H9 (cell line): Measurements from ENCODE around the gene L3MBTL4. TPM values are rescaled to one million over a fixed set of nuclear protein-coding genes. Genes with fewer than 3 reads are reported as not detected.

Experiments
- DNase-seq: peaks from one replicate; pipeline ENCODE4 v3.0.0-alpha.2; 2017
- H2AFZ ChIP-seq: one replicate; pipeline ENCODE4 v1.6.1; 2013; ENCODE audit warnings: mild to moderate bottlenecking, low read length, control low read depth, moderate library complexity
- H2AK5ac ChIP-seq: 2 replicates; pipeline ENCODE4 v1.6.1; 2013; ENCODE audit warnings: low read length, control low read depth, mixed read lengths; ENCODE audit not compliant: insufficient read length
- H2BK120ac ChIP-seq: one replicate; pipeline ENCODE4 v1.6.1; 2013; ENCODE audit warnings: low read depth, mild to moderate bottlenecking, low read length, control low read depth, inconsistent platforms; ENCODE audit not compliant: poor library complexity, severe bottlenecking
- H2BK12ac ChIP-seq: 2 replicates; pipeline ENCODE4 v1.6.1; 2013; ENCODE audit warnings: low read length, control low read depth, mixed read lengths, low read depth; ENCODE audit not compliant: insufficient read length
- H2BK15ac ChIP-seq: 2 replicates; pipeline ENCODE4 v1.6.1; 2013; ENCODE audit warnings: low read depth, low read length, control low read depth
- H2BK20ac ChIP-seq: one replicate; pipeline ENCODE4 v1.6.1; 2013; ENCODE audit warnings: low read depth, mild to moderate bottlenecking, low read length, control low read depth, inconsistent platforms; ENCODE audit not compliant: poor library complexity, severe bottlenecking
- H2BK5ac ChIP-seq: 2 replicates; pipeline ENCODE4 v1.6.1; 2013; ENCODE audit warnings: low read length, control low read depth, mixed read lengths; ENCODE audit not compliant: insufficient read length
- H3K14ac ChIP-seq: 2 replicates; pipeline ENCODE4 v1.6.1; 2013; ENCODE audit warnings: low read length, control low read depth; ENCODE audit not compliant: insufficient read depth
- H3K18ac ChIP-seq: 2 replicates; pipeline ENCODE4 v1.6.1; 2013; ENCODE audit warnings: low read depth, mild to moderate bottlenecking, mixed read lengths, low read length, control low read depth; ENCODE audit not compliant: insufficient read length
- H3K23ac ChIP-seq: 2 replicates; pipeline ENCODE4 v1.6.1; 2013; ENCODE audit warnings: low read length, control low read depth, mixed read lengths, low read depth; ENCODE audit not compliant: insufficient read length
- H3K23me2 ChIP-seq: 2 replicates; pipeline ENCODE4 v1.6.1; 2013; ENCODE audit warnings: low read depth, mild to moderate bottlenecking, mixed read lengths, low read length, control low read depth; ENCODE audit not compliant: insufficient read length, poor library complexity, severe bottlenecking
- H3K27ac ChIP-seq: 2 replicates; pipeline ENCODE4 v1.5.1; 2013; ENCODE audit warnings: low read length, control low read depth, mixed read lengths, low read depth; ENCODE audit not compliant: insufficient read length
- H3K27me3 ChIP-seq: 2 replicates; pipeline ENCODE4 v1.6.1; 2013; ENCODE audit warnings: low read length, control low read depth, inconsistent platforms; ENCODE audit not compliant: insufficient read depth
- H3K4ac ChIP-seq: 2 replicates; pipeline ENCODE4 v1.6.1; 2013; ENCODE audit warnings: low read depth, mild to moderate bottlenecking, control low read depth, inconsistent platforms, low read length, moderate library complexity
- H3K4me1 ChIP-seq: 2 replicates; pipeline ENCODE4 v1.6.1; 2013; ENCODE audit warnings: low read length, control low read depth, inconsistent platforms; ENCODE audit not compliant: insufficient read depth
- H3K4me2 ChIP-seq: 2 replicates; pipeline ENCODE4 v1.6.1; 2013; ENCODE audit warnings: low read length, control low read depth, mixed read lengths; ENCODE audit not compliant: insufficient read length, insufficient read depth
- H3K56ac ChIP-seq: 2 replicates; pipeline ENCODE4 v1.6.1; 2013; ENCODE audit warnings: low read depth, mild to moderate bottlenecking, mixed read lengths, low read length, control low read depth; ENCODE audit not compliant: insufficient read length
- H3K79me1 ChIP-seq: 2 replicates; pipeline ENCODE4 v1.6.1; 2013; ENCODE audit warnings: low read depth, mild to moderate bottlenecking, moderate library complexity, low read length, control low read depth, inconsistent platforms; ENCODE audit not compliant: insufficient read depth, poor library complexity, severe bottlenecking
- H3K79me2 ChIP-seq: 2 replicates; pipeline ENCODE4 v1.6.1; 2013; ENCODE audit warnings: low read length, control low read depth, inconsistent platforms; ENCODE audit not compliant: insufficient read depth
- H3K9ac ChIP-seq: 2 replicates; pipeline ENCODE4 v1.6.1; 2013; ENCODE audit warnings: low read length, control low read depth, mixed read lengths; ENCODE audit not compliant: insufficient read length; ENCODE audit errors: extremely low read depth
- H3K9me3 ChIP-seq: one replicate; pipeline ENCODE4 v1.6.1; 2013; ENCODE audit warnings: low read depth, low read length, inconsistent platforms; ENCODE audit not compliant: control insufficient read depth
- H3T11ph ChIP-seq: one replicate; pipeline ENCODE4 v1.6.1; 2013; ENCODE audit warnings: mild to moderate bottlenecking, low read length, control low read depth, inconsistent platforms
- H4K20me1 ChIP-seq: one replicate; pipeline ENCODE4 v1.6.1; 2013; ENCODE audit not compliant: control insufficient read depth, insufficient read length, insufficient read depth
- H4K5ac ChIP-seq: 2 replicates; pipeline ENCODE4 v1.6.1; 2013; ENCODE audit warnings: low read depth, mild to moderate bottlenecking, mixed read lengths, low read length, control low read depth; ENCODE audit not compliant: insufficient read length
- H4K8ac ChIP-seq: replicated peaks from 2 replicates; pipeline ENCODE4 v1.6.1; 2013; ENCODE audit warnings: low read length, control low read depth, mixed read lengths, low read depth; ENCODE audit not compliant: insufficient read length
- H4K91ac ChIP-seq: 2 replicates; pipeline ENCODE4 v1.6.1; 2013; ENCODE audit warnings: low read depth, mild to moderate bottlenecking, moderate library complexity, mixed read lengths, low read length, control low read depth; ENCODE audit not compliant: insufficient read length
- H3K27ac Mint-ChIP-seq, 3 experiments: 2 replicates in 2 of 3; 3 replicates in 1 of 3; pipeline ENCODE4 v1.8.0; 2020 to 2021; ENCODE audit warnings: mixed read lengths in 3 of 3, mild to moderate bottlenecking in 1 of 3, moderate library complexity in 1 of 3
- H3K27me3 Mint-ChIP-seq: 2 replicates; pipeline ENCODE4 v1.8.0; 2021; ENCODE audit warnings: low read depth, mild to moderate bottlenecking, moderate library complexity, mixed read lengths
- H3K36me3 Mint-ChIP-seq, 3 experiments: 2 replicates in 2 of 3; 3 replicates in 1 of 3; pipeline ENCODE4 v1.8.0; 2020 to 2021; ENCODE audit warnings: low read depth in 3 of 3, mixed read lengths in 3 of 3; ENCODE audit not compliant: insufficient read depth in 1 of 3
- H3K4me1 Mint-ChIP-seq, 2 experiments: 2 replicates each; pipeline ENCODE4 v1.8.0; 2020; ENCODE audit warnings: mixed read lengths in 2 of 2
- H3K4me3 Mint-ChIP-seq, 2 experiments: 2 replicates in 1 of 2; 3 replicates in 1 of 2; pipeline ENCODE4 v1.8.0; 2020 to 2021; ENCODE audit warnings: mild to moderate bottlenecking in 2 of 2, mixed read lengths in 2 of 2, moderate library complexity in 1 of 2
- H3K9me3 Mint-ChIP-seq, 2 experiments: 2 replicates in 1 of 2; 3 replicates in 1 of 2; pipeline ENCODE4 v1.8.0; 2020; ENCODE audit warnings: mild to moderate bottlenecking in 2 of 2, mixed read lengths in 2 of 2, moderate library complexity in 1 of 2
- WGBS: extraction: QIAGEN DNeasy Blood & Tissue Kit; methylation state at CpG from one replicate; pipeline ENCODE4 v1.1.7; 2013; ENCODE audit warnings: missing lambda C conversion rate, low lambda C conversion rate, mixed read lengths; ENCODE audit not compliant: insufficient read length; ENCODE audit errors: extremely low coverage; 5-methylcytosine and 5-hydroxymethylcytosine counted together
- total RNA-seq: library from RNA; stranded (reverse); gene quantifications from 2 replicates; pipeline ENCODE4 v1.2.1, GENCODE V29; 2021
- TF ChIP-seq, protein P1 (sequence below): fragments of 200-600 bp; sonication (generic); conservative IDR thresholded peaks from 3 replicates; pipeline ENCODE4 v1.8.0; 2021; ENCODE audit warnings: antibody characterized with exemption, mild to moderate bottlenecking

The L3MBTL4 gene
- total RNA-seq, 1 experiment from 2014 or later: 1.9 TPM

DNA sequence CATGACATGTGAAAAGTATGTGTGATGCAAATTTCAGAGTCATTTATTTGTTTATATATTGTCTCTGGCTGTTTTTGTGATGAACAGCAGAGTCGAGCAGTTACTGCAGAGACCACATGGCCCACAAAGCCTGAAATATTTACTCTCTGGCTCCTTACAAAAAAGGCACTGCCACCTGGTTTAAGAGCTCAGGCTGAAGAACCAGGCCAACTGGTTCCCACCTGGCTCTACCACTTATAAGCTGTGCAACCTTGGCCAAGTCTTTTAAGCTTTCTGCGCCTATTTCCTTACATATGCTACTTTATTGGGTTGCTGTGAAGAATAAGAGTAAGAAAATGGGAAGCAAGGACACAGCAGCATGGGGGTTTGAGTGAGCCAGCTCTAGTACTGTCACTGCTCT, 207.6 kb downstream of the L3MBTL4 start:
- no CpG with 5 or more reads among the region's 2 CpGs for WGBS
- Histone ChIP-seq H3K23me2 (no peaks in the 10 kb centered on the region), H3K9me3 (no peaks in the 10 kb centered on the region), H4K5ac (no peak overlapping the region), H2AK5ac (no peak overlapping the region), H2BK5ac (no peak overlapping the region), H4K8ac (no peak overlapping the region), H3K56ac (no peak overlapping the region), H3K27ac (no peak overlapping the region), H3K4me2 (no peak overlapping the region), H3K79me2 (no peaks in the 10 kb centered on the region), H2BK120ac (no peak overlapping the region), H4K20me1 (no peaks in the 10 kb centered on the region), H3K9ac (no peak overlapping the region), H2BK20ac (no peak overlapping the region), H3K4ac (no peak overlapping the region), H3K4me1 (no peaks in the 10 kb centered on the region; the same call in 1 of the 2 replicates), H2AFZ (no peak overlapping the region), H3K79me1 (no peaks in the 10 kb centered on the region), H3K18ac (no peak overlapping the region), H4K91ac (no peak overlapping the region), H3K27me3 (no peaks in the 10 kb centered on the region), H2BK15ac (no peak overlapping the region), H3K23ac (no peak overlapping the region), H3T11ph (no peak overlapping the region), H3K14ac (no peak overlapping the region), H2BK12ac (no peak overlapping the region)
- Mint-ChIP-seq H3K27me3 (no peaks in the 10 kb centered on the region), H3K4me3 (no peak overlapping the region), H3K36me3 (no peaks in the 10 kb centered on the region), H3K4me1 (peaks cover 0 to 6% of the 10 kb centered on the region in 2 experiments; a peak in 2 of 4 replicates), H3K27ac (no peak overlapping the region), H3K9me3 (no peaks in the 10 kb centered on the region)
- DNase-seq: no peak
- TF ChIP-seq, protein P1, sequence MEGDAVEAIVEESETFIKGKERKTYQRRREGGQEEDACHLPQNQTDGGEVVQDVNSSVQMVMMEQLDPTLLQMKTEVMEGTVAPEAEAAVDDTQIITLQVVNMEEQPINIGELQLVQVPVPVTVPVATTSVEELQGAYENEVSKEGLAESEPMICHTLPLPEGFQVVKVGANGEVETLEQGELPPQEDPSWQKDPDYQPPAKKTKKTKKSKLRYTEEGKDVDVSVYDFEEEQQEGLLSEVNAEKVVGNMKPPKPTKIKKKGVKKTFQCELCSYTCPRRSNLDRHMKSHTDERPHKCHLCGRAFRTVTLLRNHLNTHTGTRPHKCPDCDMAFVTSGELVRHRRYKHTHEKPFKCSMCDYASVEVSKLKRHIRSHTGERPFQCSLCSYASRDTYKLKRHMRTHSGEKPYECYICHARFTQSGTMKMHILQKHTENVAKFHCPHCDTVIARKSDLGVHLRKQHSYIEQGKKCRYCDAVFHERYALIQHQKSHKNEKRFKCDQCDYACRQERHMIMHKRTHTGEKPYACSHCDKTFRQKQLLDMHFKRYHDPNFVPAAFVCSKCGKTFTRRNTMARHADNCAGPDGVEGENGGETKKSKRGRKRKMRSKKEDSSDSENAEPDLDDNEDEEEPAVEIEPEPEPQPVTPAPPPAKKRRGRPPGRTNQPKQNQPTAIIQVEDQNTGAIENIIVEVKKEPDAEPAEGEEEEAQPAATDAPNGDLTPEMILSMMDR: no peak
